Colonic mucosa (tissue), 4 donors: ENCODE results near the gene THRB. TPM values are rescaled to one million over a fixed set of nuclear protein-coding genes. Genes with fewer than 3 reads are reported as not detected.

Source experiments
- DNase-seq: peaks from one replicate; pipeline ENCODE4 v3.0.0-alpha.2; 2020
- H3K27ac ChIP-seq: fragments of 200-600 bp; one replicate; pipeline ENCODE4 v1.8.0; 2021
- H3K27me3 ChIP-seq: fragments of 200-600 bp; one replicate; pipeline ENCODE4 v1.8.0; 2021
- H3K36me3 ChIP-seq: fragments of 200-600 bp; one replicate; pipeline ENCODE4 v1.8.0; 2021
- H3K4me1 ChIP-seq: fragments of 200-600 bp; one replicate; pipeline ENCODE4 v1.8.0; 2021; ENCODE audit warnings: mild to moderate bottlenecking
- H3K4me3 ChIP-seq: fragments of 200-600 bp; one replicate; pipeline ENCODE4 v1.8.0; 2021
- H3K9ac ChIP-seq, 2 donors: one replicate each; pipeline ENCODE4 v1.7.0; 2013; ENCODE audit warnings: control low read depth in 2 of 2, low read depth in 2 of 2, low read length in 2 of 2
- H3K9me3 ChIP-seq: fragments of 200-600 bp; one replicate; pipeline ENCODE4 v1.8.0; 2021
- intact Hi-C: fragments of 100-400 bp; cut with DNase I; formaldehyde crosslinking; loops from one replicate; pipeline ENCODE4 v1.14.1; 2022
- total RNA-seq, 2 donors: library from RNA; stranded (reverse); fragmentation: NEBNext Ultra II Directional in 1 of 2; extraction: Animal tissue kit (Norgen Biotek cat#: 25700) in 1 of 2; gene quantifications; one replicate each; pipeline ENCODE4 v1.2.1, GENCODE V29; 2021
- TF ChIP-seq, protein P1 (sequence below): fragments of 200-600 bp; IDR thresholded peaks from one replicate; pipeline ENCODE4 v1.8.0; 2022; ENCODE audit warnings: antibody characterized with exemption, mild to moderate bottlenecking
- donor health status: healthy.
- donor health status: DM: no; HTN: no; CAD: no.
- donor health status: DM: no; HTN: no; CAD: no.

The THRB gene
- total RNA-seq, 2 donors from 2014 or later: 23.3 to 27.6 TPM

- peak; percentile 52 for DNase-seq
- intact Hi-C loops: no loop called here
- Histone ChIP-seq H3K36me3 (no peaks in the 10 kb centered on the region), H3K27me3 (no peaks in the 10 kb centered on the region), H3K9me3 (no peaks in the 10 kb centered on the region), H3K4me1 (peaks cover 4% of the 10 kb centered on the region), H3K4me3 (no peak overlapping the region), H3K9ac (no peak overlapping the region), H3K27ac (peak overlapping the region; percentile 12)
- TF ChIP-seq, protein P1, sequence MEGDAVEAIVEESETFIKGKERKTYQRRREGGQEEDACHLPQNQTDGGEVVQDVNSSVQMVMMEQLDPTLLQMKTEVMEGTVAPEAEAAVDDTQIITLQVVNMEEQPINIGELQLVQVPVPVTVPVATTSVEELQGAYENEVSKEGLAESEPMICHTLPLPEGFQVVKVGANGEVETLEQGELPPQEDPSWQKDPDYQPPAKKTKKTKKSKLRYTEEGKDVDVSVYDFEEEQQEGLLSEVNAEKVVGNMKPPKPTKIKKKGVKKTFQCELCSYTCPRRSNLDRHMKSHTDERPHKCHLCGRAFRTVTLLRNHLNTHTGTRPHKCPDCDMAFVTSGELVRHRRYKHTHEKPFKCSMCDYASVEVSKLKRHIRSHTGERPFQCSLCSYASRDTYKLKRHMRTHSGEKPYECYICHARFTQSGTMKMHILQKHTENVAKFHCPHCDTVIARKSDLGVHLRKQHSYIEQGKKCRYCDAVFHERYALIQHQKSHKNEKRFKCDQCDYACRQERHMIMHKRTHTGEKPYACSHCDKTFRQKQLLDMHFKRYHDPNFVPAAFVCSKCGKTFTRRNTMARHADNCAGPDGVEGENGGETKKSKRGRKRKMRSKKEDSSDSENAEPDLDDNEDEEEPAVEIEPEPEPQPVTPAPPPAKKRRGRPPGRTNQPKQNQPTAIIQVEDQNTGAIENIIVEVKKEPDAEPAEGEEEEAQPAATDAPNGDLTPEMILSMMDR: no peak
These were observed 121.3 kb downstream of the THRB start for GRCh38 chr3:24373198-24373959.

DNA sequence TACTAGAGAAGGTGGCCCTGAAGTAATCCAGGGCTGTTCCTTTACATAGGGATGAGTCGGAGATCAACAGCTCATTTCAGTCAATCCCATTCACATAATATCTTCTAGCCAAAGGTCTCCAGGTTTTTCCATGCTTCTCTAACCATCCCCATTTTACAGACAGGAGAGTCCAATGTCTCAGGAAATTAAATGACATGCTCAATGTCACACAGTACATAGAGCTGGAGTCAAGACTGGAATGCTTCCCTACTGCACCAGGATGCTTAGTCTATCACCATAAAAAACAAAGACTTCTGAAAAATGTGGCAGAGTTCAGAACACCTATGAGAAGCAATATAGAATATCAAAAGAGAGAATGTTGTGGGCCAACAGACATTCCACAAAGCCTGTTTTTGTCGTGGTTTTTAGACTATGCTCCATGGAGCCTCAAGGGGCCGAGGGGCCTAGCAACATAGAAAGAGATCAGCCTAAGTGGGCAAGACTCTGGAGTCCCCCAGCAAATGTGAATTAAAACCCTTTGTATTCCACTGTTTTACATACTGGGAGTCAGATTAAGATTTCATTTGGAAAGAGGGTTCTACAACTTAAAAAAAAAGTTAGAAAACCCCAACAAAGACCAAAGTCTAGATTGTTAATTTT is 122.0 kb downstream of the THRB start:
- no peak overlapping the region for H3K4me3 ChIP-seq
- no peaks in the 10 kb centered on the region for H3K36me3 ChIP-seq
- H3K27me3 ChIP-seq: no peaks in the 10 kb centered on the region
- DNase-seq: no peak
- H3K9me3 ChIP-seq: no peaks in the 10 kb centered on the region
- H3K27ac ChIP-seq: peak overlapping the region; percentile 12
- H3K9ac ChIP-seq: no peak overlapping the region
- intact Hi-C loops: no loop called here
- TF ChIP-seq, protein P1: no peak
- peaks cover 4% of the 10 kb centered on the region for H3K4me1 ChIP-seq

- no peak for DNase-seq
- H3K4me3 ChIP-seq: no peak overlapping the region
- TF ChIP-seq, protein P1: no peak
- no peak overlapping the region for H3K27ac ChIP-seq
- intact Hi-C loops: no loop called here
- H3K36me3 ChIP-seq: no peaks in the 10 kb centered on the region
- H3K9me3 ChIP-seq: no peaks in the 10 kb centered on the region
- H3K9ac ChIP-seq: no peak overlapping the region
- H3K27me3 ChIP-seq: no peaks in the 10 kb centered on the region
- H3K4me1 ChIP-seq: peaks cover 7% of the 10 kb centered on the region
These were observed 124.1 kb downstream of the THRB start for GRCh38 chr3:24370352-24371090.

DNA sequence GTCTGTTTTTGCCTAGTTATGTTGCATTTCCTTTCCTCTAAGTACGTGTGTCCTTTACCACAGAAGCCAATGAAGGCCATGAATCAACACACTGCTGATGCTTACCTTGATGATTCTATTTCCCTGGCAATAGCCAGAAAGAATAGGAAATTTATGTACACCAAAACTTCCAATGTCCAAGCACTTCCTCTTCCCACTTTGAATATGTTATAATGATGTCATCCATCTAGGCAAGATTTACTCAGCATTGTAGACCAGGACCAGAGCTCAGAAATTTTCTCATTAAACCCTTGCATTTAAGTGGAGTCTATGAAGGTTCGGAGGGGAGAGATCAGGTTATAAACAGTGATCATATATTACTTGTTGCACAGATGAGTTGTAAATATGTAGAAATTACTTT is 126.0 kb downstream of the THRB start:
- no peak for DNase-seq
- no peaks in the 10 kb centered on the region for H3K9me3 ChIP-seq
- TF ChIP-seq, protein P1: no peak
- no peak overlapping the region for H3K9ac ChIP-seq
- H3K27me3 ChIP-seq: no peaks in the 10 kb centered on the region
- intact Hi-C loops: no loop called here
- no peak overlapping the region for H3K27ac ChIP-seq
- no peak overlapping the region for H3K4me3 ChIP-seq
- H3K36me3 ChIP-seq: no peaks in the 10 kb centered on the region
- peaks cover 7% of the 10 kb centered on the region for H3K4me1 ChIP-seq

GRCh38 chr3:24367664-24368264 is 126.9 kb downstream of the THRB start:
- Histone ChIP-seq H3K27ac (no peak overlapping the region), H3K4me3 (no peak overlapping the region), H3K36me3 (no peaks in the 10 kb centered on the region), H3K9me3 (no peaks in the 10 kb centered on the region), H3K27me3 (no peaks in the 10 kb centered on the region), H3K4me1 (peaks cover 7% of the 10 kb centered on the region), H3K9ac (no peak overlapping the region)
- DNase-seq: no peak
- TF ChIP-seq, protein P1: no peak
- intact Hi-C loops: no loop called here
